Smooth muscle cell (in vitro differentiated cells): ENCODE data around the gene DDX19B. TPM values are rescaled to one million over a fixed set of nuclear protein-coding genes. Genes with fewer than 3 reads are reported as not detected.
"Not testable (repeated sequence)": the region's sequence is repeated elsewhere in the genome, so short reads cannot be mapped to it uniquely, and the experiment has no call there.

Experiments
- DNase-seq: peaks from one replicate; lab custom pipeline; 2025; ENCODE audit not compliant: unreplicated experiment; lab: John Stamatoyannopoulos, UW
- H2AFZ ChIP-seq: fragments of 200-600 bp; sonication (generic); 2 replicates; pipeline ENCODE4 v1.6.0; 2016; ENCODE audit warnings: antibody characterized with exemption, low read depth, mild to moderate bottlenecking
- H3F3A ChIP-seq: fragments of 200-600 bp; sonication (generic); 2 replicates; pipeline ENCODE4 v1.6.0; 2017; ENCODE audit warnings: antibody characterized with exemption, low read depth
- H3K27ac ChIP-seq: fragments of 200-600 bp; sonication (generic); 2 replicates; pipeline ENCODE4 v1.5.1; 2016; ENCODE audit warnings: low read depth, mild to moderate bottlenecking
- H3K27me3 ChIP-seq: fragments of 200-600 bp; sonication (generic); 2 replicates; pipeline ENCODE4 v1.6.1; 2016; ENCODE audit warnings: low read depth, mild to moderate bottlenecking
- H3K36me3 ChIP-seq: fragments of 200-600 bp; sonication (generic); 2 replicates; pipeline ENCODE4 v1.5.1; 2016; ENCODE audit warnings: low read depth
- H3K4me1 ChIP-seq: fragments of 200-600 bp; sonication (generic); 2 replicates; pipeline ENCODE4 v1.5.1; 2016; ENCODE audit warnings: low read depth
- H3K4me2 ChIP-seq: fragments of 200-600 bp; sonication (generic); 2 replicates; pipeline ENCODE4 v1.6.0; 2016; ENCODE audit warnings: mild to moderate bottlenecking
- H3K4me3 ChIP-seq: fragments of 200-600 bp; sonication (generic); 2 replicates; pipeline ENCODE4 v1.5.1; 2016; ENCODE audit warnings: mild to moderate bottlenecking
- H3K79me2 ChIP-seq: fragments of 200-600 bp; sonication (generic); 2 replicates; pipeline ENCODE4 v1.6.0; 2016; ENCODE audit warnings: low read depth, mild to moderate bottlenecking
- H3K9ac ChIP-seq: fragments of 200-600 bp; sonication (generic); 2 replicates; pipeline ENCODE4 v1.6.0; 2016; ENCODE audit warnings: low read depth
- H3K9me3 ChIP-seq: fragments of 200-600 bp; sonication (generic); replicated peaks from 2 replicates; pipeline ENCODE4 v1.5.1; 2016; ENCODE audit warnings: low read depth
- H4K20me1 ChIP-seq: fragments of 200-600 bp; sonication (generic); 2 replicates; pipeline ENCODE4 v1.6.0; 2016; ENCODE audit warnings: low read depth
- WGBS: methylation state at CpG from one replicate; pipeline ENCODE4 v1.1.7; 2016; ENCODE audit warnings: low lambda C conversion rate; 5-methylcytosine and 5-hydroxymethylcytosine counted together
- polyA plus RNA-seq: library from polyadenylated mRNA; unstranded; fragments of >200 nt; fragmentation: Nextera tagmentation; extraction: Ambion mirVana; gene quantifications from 2 replicates; pipeline ENCODE4 v1.2.1, GENCODE V29; 2016
- total RNA-seq: library from RNA; depleted of rRNA; stranded (reverse); fragments of >200 nt; gene quantifications from 2 replicates; pipeline ENCODE4 v1.2.3, GENCODE V29; 2014
- TF ChIP-seq, protein P1 (sequence below): fragments of 200-600 bp; sonication (generic); IDR thresholded peaks from 2 replicates; pipeline ENCODE4 v1.5.1; 2017; ENCODE audit warnings: borderline replicate concordance, mild to moderate bottlenecking, antibody characterized with exemption; ENCODE audit not compliant: insufficient read depth, poor library complexity, severe bottlenecking

The DDX19B gene
- total and polyA plus RNA-seq, 2 experiments from 2014 or later: 31.8 to 49.6 TPM

DNA sequence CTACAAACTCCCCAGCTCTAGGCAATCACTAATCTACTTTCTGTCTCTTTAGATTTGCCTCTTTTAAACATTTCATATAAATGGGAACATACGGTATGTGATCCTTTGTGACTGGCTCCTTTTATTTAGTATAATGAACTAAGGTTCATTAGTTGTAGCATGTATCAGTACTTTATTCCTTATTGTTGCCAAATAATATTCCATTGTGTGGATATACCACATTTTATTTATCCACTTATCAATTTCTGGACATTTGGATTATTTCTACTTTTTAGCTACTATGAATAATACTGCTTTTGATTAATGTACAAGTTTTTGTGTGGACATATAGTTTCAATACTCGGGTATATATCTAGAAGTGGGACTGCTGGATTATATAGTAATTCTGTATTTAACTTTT lies 7.9 kb downstream of the DDX19B start:
- 97% methylated on average over 2 of the region's 2 CpGs for WGBS
- DNase-seq: no peak
- Histone ChIP-seq H4K20me1 (peaks cover 46% of the 10 kb centered on the region), H3K27ac (no peak overlapping the region), H3K4me3 (no peak overlapping the region), H3K9me3 (no peaks in the 10 kb centered on the region), H3K9ac (no peak overlapping the region), H3K36me3 (no peaks in the 10 kb centered on the region), H3F3A (no peaks in the 10 kb centered on the region), H3K4me1 (no peaks in the 10 kb centered on the region), H3K27me3 (no peaks in the 10 kb centered on the region), H2AFZ (no peak overlapping the region), H3K4me2 (no peak overlapping the region), H3K79me2 (peaks cover 75% of the 10 kb centered on the region)
- TF ChIP-seq, protein P1, sequence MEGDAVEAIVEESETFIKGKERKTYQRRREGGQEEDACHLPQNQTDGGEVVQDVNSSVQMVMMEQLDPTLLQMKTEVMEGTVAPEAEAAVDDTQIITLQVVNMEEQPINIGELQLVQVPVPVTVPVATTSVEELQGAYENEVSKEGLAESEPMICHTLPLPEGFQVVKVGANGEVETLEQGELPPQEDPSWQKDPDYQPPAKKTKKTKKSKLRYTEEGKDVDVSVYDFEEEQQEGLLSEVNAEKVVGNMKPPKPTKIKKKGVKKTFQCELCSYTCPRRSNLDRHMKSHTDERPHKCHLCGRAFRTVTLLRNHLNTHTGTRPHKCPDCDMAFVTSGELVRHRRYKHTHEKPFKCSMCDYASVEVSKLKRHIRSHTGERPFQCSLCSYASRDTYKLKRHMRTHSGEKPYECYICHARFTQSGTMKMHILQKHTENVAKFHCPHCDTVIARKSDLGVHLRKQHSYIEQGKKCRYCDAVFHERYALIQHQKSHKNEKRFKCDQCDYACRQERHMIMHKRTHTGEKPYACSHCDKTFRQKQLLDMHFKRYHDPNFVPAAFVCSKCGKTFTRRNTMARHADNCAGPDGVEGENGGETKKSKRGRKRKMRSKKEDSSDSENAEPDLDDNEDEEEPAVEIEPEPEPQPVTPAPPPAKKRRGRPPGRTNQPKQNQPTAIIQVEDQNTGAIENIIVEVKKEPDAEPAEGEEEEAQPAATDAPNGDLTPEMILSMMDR: no peak

- 99% methylated on average over 2 of the region's 2 CpGs for WGBS
Measured at GRCh38 chr16:70307726-70308125, 8.7 kb downstream of the DDX19B start.

GRCh38 chr16:70320121-70320520 lies 21.1 kb downstream of the DDX19B start:
- Histone ChIP-seq H2AFZ (no peak overlapping the region), H3F3A (no peaks in the 10 kb centered on the region), H3K36me3 (no peaks in the 10 kb centered on the region), H3K9ac (no peak overlapping the region), H3K9me3 (no peaks in the 10 kb centered on the region), H3K27ac (no peak overlapping the region), H3K79me2 (no peaks in the 10 kb centered on the region), H4K20me1 (no peaks in the 10 kb centered on the region), H3K4me1 (no peaks in the 10 kb centered on the region), H3K4me2 (no peak overlapping the region), H3K4me3 (no peak overlapping the region), H3K27me3 (no peaks in the 10 kb centered on the region)
- TF ChIP-seq, protein P1: no peak
- 98% methylated on average over 5 of the region's 5 CpGs for WGBS
- no peak for DNase-seq

More at GRCh38 chr16:70307726-70308125, 8.7 kb downstream of the DDX19B start:
- H3K4me1 ChIP-seq, H3K9me3 ChIP-seq, H3K27me3 ChIP-seq, H3K4me3 ChIP-seq, H2AFZ ChIP-seq, DNase-seq, H3K36me3 ChIP-seq, H3K9ac ChIP-seq, H3K27ac ChIP-seq, H3K4me2 ChIP-seq, H3F3A ChIP-seq: not testable (repeated sequence)
- Histone ChIP-seq H3K79me2 (peaks cover 70% of the 10 kb centered on the region), H4K20me1 (peaks cover 46% of the 10 kb centered on the region)

- Histone ChIP-seq H3K4me3 (no peak overlapping the region), H3K9me3 (no peaks in the 10 kb centered on the region), H3K4me2 (no peak overlapping the region), H2AFZ (no peak overlapping the region), H3K4me1 (no peaks in the 10 kb centered on the region), H3K79me2 (no peaks in the 10 kb centered on the region), H4K20me1 (no peaks in the 10 kb centered on the region), H3F3A (no peaks in the 10 kb centered on the region), H3K9ac (no peak overlapping the region), H3K27me3 (no peaks in the 10 kb centered on the region), H3K36me3 (no peaks in the 10 kb centered on the region), H3K27ac (no peak overlapping the region)
- TF ChIP-seq, protein P1: no peak
- WGBS: 98% methylated on average over 7 of the region's 7 CpGs
- DNase-seq: no peak
Measured at GRCh38 chr16:70324998-70325747, 26.2 kb downstream of the DDX19B start.
